GM21717 (cell line): ENCODE results near the gene TCF15.

Experiments
- ATAC-seq: cut with Tn5 transposase; IDR thresholded peaks from one replicate; pipeline ENCODE4 v1.9.1; 2021; ENCODE audit warnings: mild to moderate bottlenecking, moderate library complexity; ENCODE audit not compliant: unreplicated experiment

The TCF15 gene

GRCh38 chr20:558117-558516 is 52.0 kb downstream of the TCF15 start:
- no peak for ATAC-seq

- no peak for ATAC-seq
These were observed 53.1 kb downstream of the TCF15 start for GRCh38 chr20:556984-557383.

DNA sequence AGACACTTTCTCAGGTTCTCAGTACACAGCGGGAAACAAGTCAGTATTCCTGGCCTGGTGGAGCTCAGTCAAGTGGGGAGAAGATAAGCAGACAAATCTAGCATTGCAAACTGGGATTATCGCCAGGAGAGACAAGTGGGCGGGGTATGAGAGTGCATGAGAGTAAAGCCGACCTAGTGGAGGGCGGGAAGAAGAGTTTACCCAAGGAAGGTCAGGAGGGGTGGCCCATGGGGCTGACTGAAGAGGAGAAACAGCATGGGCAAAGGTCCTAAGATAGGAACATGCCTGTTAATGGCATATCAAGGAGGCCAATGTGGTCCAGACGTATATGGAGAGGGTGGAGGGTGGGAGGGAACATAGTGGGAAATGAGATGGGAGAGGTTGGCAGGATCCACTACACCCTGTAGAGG is 54.1 kb downstream of the TCF15 start:
- ATAC-seq: no peak
